Measurements from ENCODE around the gene SLC10A4.

- no peak for TF ChIP-seq CTCF (conservative IDR thresholded peaks at IDR 0.05)
- no peak for TF ChIP-seq EZH2 (IDR thresholded peaks at IDR 0.05; ENCODE audit: low read depth)
Measured at GRCh38 chr4:48483777-48484493, 792 bp downstream of the SLC10A4 start.
